ENCODE results near the gene CCDC9B. TPM values are rescaled to one million over a fixed set of nuclear protein-coding genes. Genes with fewer than 3 reads are reported as not detected.

Gene CCDC9B
- total and polyA plus RNA-seq, 10 donors, result 2.2 to 19.4 (median 7.1) TPM

DNA sequence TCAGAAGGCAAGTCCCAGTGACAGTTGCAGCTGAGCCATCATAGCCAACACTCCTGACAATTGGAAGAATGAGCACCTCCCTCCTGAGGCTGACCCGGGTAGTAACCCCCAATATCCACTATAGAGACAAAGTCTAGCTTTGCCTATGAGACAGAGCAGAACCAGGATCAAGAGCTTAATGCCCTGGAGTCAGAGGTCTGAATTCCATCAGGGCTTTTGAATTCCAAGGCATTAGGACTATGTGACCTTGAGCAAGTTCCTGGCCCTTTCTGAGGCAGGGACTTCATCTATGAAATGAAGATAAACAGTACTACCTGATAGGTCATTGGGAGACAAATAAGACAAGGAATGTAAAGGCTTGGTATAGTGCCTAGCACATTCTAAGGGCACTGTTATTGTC is 20.3 kb downstream of the CCDC9B start:
- intact Hi-C loops (cut with DNase I; ENCODE audit: low total_unique reads), result loop anchor here (5.0 kb wide), 1 partner anchor 102 kb away; no protein-coding TSS in a partner anchor
- no peaks in the 10 kb centered on the region for H3K27me3 ChIP-seq (replicated peaks in 1 of 7)
- no peak overlapping the region for H3K4me3 ChIP-seq
- DNase-seq, result no peak
- no peak overlapping the region for H3K27ac ChIP-seq
- WGBS, 5 donors, result 73 to 100% (median 97%) methylated on average over 1 of the region's 1 CpG
- H3K4me1 ChIP-seq, result peaks cover 13 to 62% (median 38%) of the 10 kb centered on the region in 6 donors
- H3K9me3 ChIP-seq, result no peaks in the 10 kb centered on the region
- TF ChIP-seq, protein P1, sequence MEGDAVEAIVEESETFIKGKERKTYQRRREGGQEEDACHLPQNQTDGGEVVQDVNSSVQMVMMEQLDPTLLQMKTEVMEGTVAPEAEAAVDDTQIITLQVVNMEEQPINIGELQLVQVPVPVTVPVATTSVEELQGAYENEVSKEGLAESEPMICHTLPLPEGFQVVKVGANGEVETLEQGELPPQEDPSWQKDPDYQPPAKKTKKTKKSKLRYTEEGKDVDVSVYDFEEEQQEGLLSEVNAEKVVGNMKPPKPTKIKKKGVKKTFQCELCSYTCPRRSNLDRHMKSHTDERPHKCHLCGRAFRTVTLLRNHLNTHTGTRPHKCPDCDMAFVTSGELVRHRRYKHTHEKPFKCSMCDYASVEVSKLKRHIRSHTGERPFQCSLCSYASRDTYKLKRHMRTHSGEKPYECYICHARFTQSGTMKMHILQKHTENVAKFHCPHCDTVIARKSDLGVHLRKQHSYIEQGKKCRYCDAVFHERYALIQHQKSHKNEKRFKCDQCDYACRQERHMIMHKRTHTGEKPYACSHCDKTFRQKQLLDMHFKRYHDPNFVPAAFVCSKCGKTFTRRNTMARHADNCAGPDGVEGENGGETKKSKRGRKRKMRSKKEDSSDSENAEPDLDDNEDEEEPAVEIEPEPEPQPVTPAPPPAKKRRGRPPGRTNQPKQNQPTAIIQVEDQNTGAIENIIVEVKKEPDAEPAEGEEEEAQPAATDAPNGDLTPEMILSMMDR (IDR thresholded peaks at IDR 0.05 in 8 of 11, conservative IDR thresholded peaks at IDR 0.05 in 3 of 11), result no peak
- TF ChIP-seq POLR2A (IDR thresholded peaks at IDR 0.05) (no peak), POLR2AphosphoS5 (IDR thresholded peaks at IDR 0.05) (no peak)
- no peaks in the 10 kb centered on the region for H3K36me3 ChIP-seq

DNA sequence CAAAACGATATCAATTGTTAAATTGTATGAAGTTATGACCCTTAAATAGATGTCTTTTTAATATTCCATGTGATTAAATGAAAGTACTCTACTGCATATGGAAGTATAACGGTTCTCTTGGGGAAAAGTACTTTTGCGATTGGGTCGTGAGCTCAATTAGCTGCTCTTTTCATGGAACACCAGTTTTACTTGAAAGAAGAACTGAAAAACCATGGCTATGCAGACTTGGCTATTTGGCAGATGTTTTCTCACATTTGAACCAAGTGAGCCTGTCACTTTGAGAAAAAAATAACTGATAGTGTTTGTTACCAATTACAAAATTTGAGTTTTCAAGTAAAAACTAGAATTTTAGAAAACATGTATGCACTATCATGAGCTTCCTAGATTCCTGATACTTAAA is 23.2 kb downstream of the CCDC9B start:
- DNase-seq, result no peak
- Histone ChIP-seq H3K4me3 (no peak overlapping the region), H3K27me3 (replicated peaks in 1 of 7) (no peaks in the 10 kb centered on the region), H3K36me3 (no peaks in the 10 kb centered on the region), H3K4me1 (peaks cover 5 to 64% (median 32%) of the 10 kb centered on the region in 6 donors), H3K9me3 (no peaks in the 10 kb centered on the region), H3K27ac (no peak overlapping the region)
- TF ChIP-seq POLR2AphosphoS5 (IDR thresholded peaks at IDR 0.05) (no peak), POLR2A (IDR thresholded peaks at IDR 0.05) (no peak)
- TF ChIP-seq, protein P1 (IDR thresholded peaks at IDR 0.05 in 8 of 11, conservative IDR thresholded peaks at IDR 0.05 in 3 of 11), result no peak
- intact Hi-C loops (cut with DNase I; ENCODE audit: low total_unique reads), result no loop called here
- WGBS, 5 donors, result 58 to 72% (median 64%) methylated on average over 4 of the region's 4 CpGs

GRCh38 chr15:40316931-40317330 is 23.8 kb downstream of the CCDC9B start:
- H3K27me3 ChIP-seq (replicated peaks in 1 of 7), result no peaks in the 10 kb centered on the region

DNA sequence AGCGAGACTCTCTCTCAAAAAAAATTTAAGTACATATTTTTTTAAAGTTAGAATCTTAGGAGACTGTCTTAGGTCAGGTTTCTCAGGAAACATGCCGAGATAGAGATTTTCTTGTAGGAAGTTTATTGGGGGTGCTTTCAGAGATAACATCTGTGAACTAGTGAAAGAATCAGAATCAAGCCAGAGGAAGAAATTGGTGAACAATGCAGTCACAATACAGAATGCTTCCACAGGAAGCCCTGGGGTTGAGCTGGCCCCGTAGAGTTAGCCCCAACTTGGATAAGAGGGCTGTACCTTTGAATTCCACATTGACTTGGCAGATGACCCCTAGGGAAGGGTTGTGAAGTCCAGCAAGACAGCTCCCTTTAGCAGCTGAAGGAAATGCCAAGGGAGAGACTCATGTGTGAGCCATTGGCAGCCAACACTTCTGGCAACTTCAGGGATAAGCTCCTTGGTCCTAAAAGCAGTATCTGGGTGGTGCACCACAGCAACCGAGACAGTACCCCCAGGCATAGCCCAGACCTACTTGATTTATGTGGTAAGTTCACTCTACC is 25.9 kb downstream of the CCDC9B start:
- H3K4me1 ChIP-seq, result peaks cover 8 to 51% (median 27%) of the 10 kb centered on the region in 6 donors
- TF ChIP-seq, protein P1 (IDR thresholded peaks at IDR 0.05 in 8 of 11, conservative IDR thresholded peaks at IDR 0.05 in 3 of 11), result no peak
- TF ChIP-seq POLR2A (IDR thresholded peaks at IDR 0.05), result no peak
- TF ChIP-seq POLR2AphosphoS5 (IDR thresholded peaks at IDR 0.05), result no peak
- WGBS, 5 donors, result 61 to 67% (median 66%) methylated on average over 4 of the region's 4 CpGs
- intact Hi-C loops (cut with DNase I; ENCODE audit: low total_unique reads), result no loop called here
- no peaks in the 10 kb centered on the region for H3K36me3 ChIP-seq
- H3K9me3 ChIP-seq, result no peaks in the 10 kb centered on the region
- no peak for DNase-seq
- no peak overlapping the region for H3K27ac ChIP-seq
- H3K4me3 ChIP-seq, result no peak overlapping the region
- no peaks in the 10 kb centered on the region for H3K27me3 ChIP-seq (replicated peaks in 1 of 7)

More at GRCh38 chr15:40316931-40317330, 23.8 kb downstream of the CCDC9B start:
- Histone ChIP-seq H3K36me3 (no peaks in the 10 kb centered on the region), H3K27ac (no peak overlapping the region), H3K4me3 (no peak overlapping the region), H3K9me3 (no peaks in the 10 kb centered on the region), H3K4me1 (peaks cover 5 to 60% (median 29%) of the 10 kb centered on the region in 6 donors)
- no peak for DNase-seq
- TF ChIP-seq, protein P1 (IDR thresholded peaks at IDR 0.05 in 8 of 11, conservative IDR thresholded peaks at IDR 0.05 in 3 of 11), result no peak
- TF ChIP-seq POLR2A (IDR thresholded peaks at IDR 0.05), result no peak
- no peak for TF ChIP-seq POLR2AphosphoS5 (IDR thresholded peaks at IDR 0.05)
- WGBS, 5 donors, result 65 to 76% (median 68%) methylated on average over 3 of the region's 3 CpGs
- intact Hi-C loops (cut with DNase I; ENCODE audit: low total_unique reads), result no loop called here

All from spleen (tissue), 11 donors.